Natural killer cell (primary cell): ENCODE results near the gene NYNRIN. TPM values are rescaled to one million over a fixed set of nuclear protein-coding genes. Genes with fewer than 3 reads are reported as not detected.

ENCODE experiments used
- ATAC-seq, 3 donors: fragments of 150-1000 bp in 2 of 3; fragments of 200-7000 bp in 1 of 3; cut with Tn5 transposase; 1 replicate in 1 of 3; 2 replicates in 2 of 3; pipeline ENCODE4 v1.10.0; 2021; ENCODE audit warnings: mild to moderate bottlenecking in 2 of 3, moderate library complexity in 2 of 3
- DNase-seq, 2 donors: peaks; one replicate each; pipeline versions ENCODE4 v3.0.0 to v3.0.0-alpha.2; 2013 to 2021; ENCODE audit warnings: mixed read lengths in 1 of 2
- H3K27ac ChIP-seq: one replicate; pipeline ENCODE4 v1.5.1; 2013; ENCODE audit warnings: mild to moderate bottlenecking, low read length
- H3K27me3 ChIP-seq: one replicate; pipeline ENCODE4 v1.6.1; 2013; ENCODE audit warnings: low read length; ENCODE audit not compliant: control insufficient read depth, insufficient read depth
- H3K36me3 ChIP-seq: one replicate; pipeline ENCODE4 v1.6.1; 2013; ENCODE audit warnings: low read length; ENCODE audit not compliant: control insufficient read depth, insufficient read depth
- H3K4me1 ChIP-seq: one replicate; pipeline ENCODE4 v1.6.1; 2013; ENCODE audit warnings: low read length; ENCODE audit not compliant: control insufficient read depth, insufficient read depth
- H3K4me3 ChIP-seq: one replicate; pipeline ENCODE4 v1.5.1; 2013; ENCODE audit warnings: low read length
- H3K9me3 ChIP-seq: one replicate; pipeline ENCODE4 v1.6.1; 2013; ENCODE audit warnings: low read length; ENCODE audit not compliant: control insufficient read depth, insufficient read depth
- H3K27ac Mint-ChIP-seq, 2 donors: one replicate each; pipeline ENCODE4 v1.8.0; 2022; ENCODE audit warnings: mild to moderate bottlenecking in 2 of 2, mixed read lengths in 2 of 2, moderate library complexity in 1 of 2
- H3K27me3 Mint-ChIP-seq, 2 donors: one replicate each; pipeline ENCODE4 v1.8.0; 2022; ENCODE audit warnings: low read depth in 2 of 2, mixed read lengths in 2 of 2
- H3K36me3 Mint-ChIP-seq: one replicate; pipeline ENCODE4 v1.8.0; 2022; ENCODE audit warnings: mixed read lengths
- H3K4me1 Mint-ChIP-seq, 2 donors: one replicate each; pipeline ENCODE4 v1.8.0; 2022; ENCODE audit warnings: mixed read lengths in 2 of 2
- H3K4me3 Mint-ChIP-seq: one replicate; pipeline ENCODE4 v1.8.0; 2022; ENCODE audit warnings: mild to moderate bottlenecking, moderate library complexity, mixed read lengths
- H3K9me3 Mint-ChIP-seq, 2 donors: one replicate each; pipeline ENCODE4 v1.8.0; 2022; ENCODE audit warnings: mixed read lengths in 2 of 2
- CTCF ChIP-seq: fragments of 200-600 bp; IDR thresholded peaks from one replicate; pipeline ENCODE4 v1.8.0; 2022; ENCODE audit warnings: antibody characterized with exemption
- WGBS: methylation state at CpG from one replicate; pipeline ENCODE4 v1.1.7; 2013; ENCODE audit warnings: missing lambda C conversion rate; ENCODE audit not compliant: insufficient coverage; 5-methylcytosine and 5-hydroxymethylcytosine counted together
- intact Hi-C: fragments of 100-400 bp; cut with micrococcal nuclease; formaldehyde crosslinking; loops from one replicate; pipeline ENCODE4 v1.14.2; 2022
- total RNA-seq, 4 donors: library from RNA; stranded (reverse); fragments of 120-200 nt in 1 of 4; gene quantifications; one replicate each; pipeline versions ENCODE4 v1.2.3 to v1.2.4, GENCODE V29; 2013 to 2022

NYNRIN gene
- under 1 TPM; 0.23 to 0.53 (median 0.42) TPM for total RNA-seq
- total RNA-seq (2013), result 0.29 TPM

GRCh38 chr14:24398653-24399446 lies at the start of gene NYNRIN:
TSS of gene NYNRIN (plus strand) at chr14:24399003. CDS start at chr14:24399247, 244 bp downstream.
- peak within 1 kb of the TSS in 1 of 2 donors; percentile 51 for H3K27ac Mint-ChIP-seq
- H3K9me3 Mint-ChIP-seq, result no peaks in the 10 kb centered on the region
- peak within 1 kb of the TSS; percentile 75 for H3K4me3 Mint-ChIP-seq
- H3K36me3 ChIP-seq, result no peaks in the 10 kb centered on the region
- H3K36me3 Mint-ChIP-seq, result no peaks in the 10 kb centered on the region
- ATAC-seq (peak; percentile 61 to 92 (median 88)), DNase-seq (peak in 1 of 2 donors; percentile 53)
- H3K27ac ChIP-seq, result no peak within 1 kb of the TSS
- peaks cover 6 to 15% of the 10 kb centered on the region in 2 donors for H3K4me1 Mint-ChIP-seq
- H3K4me3 ChIP-seq, result peak within 1 kb of the TSS; percentile 26
- WGBS, result 5% methylated on average over 50 of the region's 57 CpGs
- intact Hi-C loops, result no loop called here
- TF ChIP-seq CTCF, result no peak
- no peaks in the 10 kb centered on the region for H3K9me3 ChIP-seq
- H3K27me3 ChIP-seq, result peaks cover 9% of the 10 kb centered on the region
- peaks cover 9% of the 10 kb centered on the region for H3K4me1 ChIP-seq
- peaks cover 18 to 24% of the 10 kb centered on the region in 2 donors for H3K27me3 Mint-ChIP-seq

- no peak overlapping the region for H3K27ac ChIP-seq
- peaks cover 41 to 65% of the 10 kb centered on the region in 2 donors for H3K27me3 Mint-ChIP-seq
- 80% methylated on average over 5 of the region's 5 CpGs for WGBS
Measured at GRCh38 chr14:24349742-24350141, 49.1 kb upstream of the NYNRIN start.

GRCh38 chr14:24351517-24351916 lies 47.3 kb upstream of the NYNRIN start:
- H3K9me3 Mint-ChIP-seq, result no peaks in the 10 kb centered on the region
- H3K36me3 Mint-ChIP-seq, result no peaks in the 10 kb centered on the region
- no peak overlapping the region for H3K27ac Mint-ChIP-seq
- TF ChIP-seq CTCF, result no peak
- no peak overlapping the region for H3K27ac ChIP-seq
- no peak overlapping the region for H3K4me3 Mint-ChIP-seq
- H3K27me3 Mint-ChIP-seq, result peaks cover 36 to 57% of the 10 kb centered on the region in 2 donors
- intact Hi-C loops, result no loop called here
- WGBS, result 46% methylated on average over 4 of the region's 4 CpGs
- ATAC-seq (no peak), DNase-seq (no peak)
- no peaks in the 10 kb centered on the region for H3K9me3 ChIP-seq
- no peaks in the 10 kb centered on the region for H3K4me1 ChIP-seq
- no peaks in the 10 kb centered on the region for H3K4me1 Mint-ChIP-seq
- H3K4me3 ChIP-seq, result no peak overlapping the region
- no peaks in the 10 kb centered on the region for H3K36me3 ChIP-seq
- peaks cover 3% of the 10 kb centered on the region for H3K27me3 ChIP-seq

More at GRCh38 chr14:24349742-24350141, 49.1 kb upstream of the NYNRIN start:
- H3K4me3 ChIP-seq, result no peak overlapping the region
- no peaks in the 10 kb centered on the region for H3K36me3 ChIP-seq
- peaks cover 5% of the 10 kb centered on the region for H3K27me3 ChIP-seq
- TF ChIP-seq CTCF, result no peak
- Mint-ChIP-seq H3K4me1 (no peaks in the 10 kb centered on the region), H3K9me3 (no peaks in the 10 kb centered on the region), H3K4me3 (no peak overlapping the region), H3K36me3 (no peaks in the 10 kb centered on the region), H3K27ac (no peak overlapping the region)
- intact Hi-C loops, result no loop called here
- no peak for ATAC-seq
- H3K9me3 ChIP-seq, result no peaks in the 10 kb centered on the region
- no peak for DNase-seq
- no peaks in the 10 kb centered on the region for H3K4me1 ChIP-seq
